ENCODE measurements around the gene GABRD.

GABRD gene

GRCh38 chr1:1985375-1986050 is 33.6 kb upstream of the GABRD start:
- no peak for DNase-seq (ENCODE audit: low read depth)

DNA sequence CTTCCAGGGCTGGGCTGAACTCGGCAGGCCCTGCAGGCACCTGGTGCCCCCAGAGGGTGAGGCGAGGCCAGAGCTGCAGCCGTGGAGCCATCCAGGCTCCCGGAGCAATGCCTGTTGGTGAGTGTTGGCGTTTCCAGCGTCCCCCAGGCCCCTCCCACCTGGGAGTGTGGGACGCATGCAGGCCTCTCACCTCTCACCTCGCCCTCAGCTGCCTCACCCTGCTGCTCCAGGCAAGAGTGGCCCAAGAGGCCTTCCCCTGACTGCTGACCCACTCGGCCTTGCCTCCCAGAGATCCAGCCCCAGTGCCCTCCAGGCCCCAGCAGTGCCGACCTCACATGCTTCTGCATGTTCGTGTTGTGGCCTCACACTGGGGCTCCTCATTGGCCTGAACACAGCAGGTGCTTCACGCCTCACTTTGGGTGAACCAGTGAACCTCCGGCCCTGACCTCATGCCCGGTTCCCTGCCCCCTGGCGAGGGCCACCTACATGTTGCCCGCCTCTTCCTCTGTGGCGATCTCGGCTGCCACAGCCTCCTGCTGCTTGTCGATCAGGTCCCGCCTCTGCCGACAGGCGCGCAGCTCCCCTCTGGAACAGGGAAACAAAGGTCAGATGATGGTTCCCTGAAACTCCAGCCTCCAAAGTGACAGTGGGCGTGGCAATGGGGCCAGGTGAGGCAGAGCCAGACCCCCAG is 32.5 kb upstream of the GABRD start:
- no peak for DNase-seq (ENCODE audit: low read depth)

GRCh38 chr1:1987142-1987510 is 32.0 kb upstream of the GABRD start:
- no peak for DNase-seq (ENCODE audit: low read depth)

GRCh38 chr1:1988061-1988945 is 30.8 kb upstream of the GABRD start:
- no peak for DNase-seq (ENCODE audit: low read depth)

DNA sequence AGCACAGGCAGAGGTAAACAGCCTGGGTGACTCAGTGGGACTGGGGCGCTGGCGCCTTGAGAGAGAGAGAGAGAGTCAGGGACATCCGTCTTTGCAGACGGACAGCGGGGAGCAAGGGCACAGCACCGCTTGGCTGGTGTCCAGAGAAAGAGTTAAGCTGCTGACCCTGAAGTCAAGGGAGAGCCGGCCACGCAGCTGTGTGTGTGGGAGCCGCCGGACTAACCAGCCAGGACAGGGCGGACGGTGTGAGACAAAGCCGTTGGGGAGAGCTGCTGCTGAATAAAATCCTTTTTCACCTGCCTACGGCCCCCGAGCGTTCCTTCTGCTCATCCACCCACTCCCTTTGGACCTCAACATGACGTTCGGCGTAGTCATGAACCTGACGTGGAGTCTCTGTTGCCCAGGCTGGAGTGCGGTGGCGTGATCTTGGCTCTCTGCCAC is 30.0 kb upstream of the GABRD start:
- DNase-seq (ENCODE audit: low read depth): no peak

- DNase-seq (ENCODE audit: low read depth): no peak
Measured at GRCh38 chr1:1989789-1990188, 29.4 kb upstream of the GABRD start.

DNA sequence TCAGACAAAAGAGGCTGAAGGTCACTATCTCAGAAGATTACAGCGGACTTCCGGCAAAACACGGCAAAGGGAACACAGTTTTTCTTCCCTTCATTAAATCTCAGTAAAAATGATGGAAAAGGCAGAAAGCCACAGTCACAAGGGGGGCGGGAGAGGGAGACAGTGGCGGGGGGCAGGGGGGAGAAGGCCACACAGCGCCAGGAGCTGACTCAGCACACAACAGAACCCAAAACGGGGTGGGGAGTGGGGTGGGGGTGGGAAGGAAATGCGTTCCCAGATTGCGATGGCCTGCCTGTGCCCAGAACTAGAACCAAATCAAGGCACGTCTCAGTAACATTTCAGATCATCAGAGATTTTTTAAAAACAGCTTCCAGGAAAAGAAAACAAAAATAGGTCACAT is 28.9 kb upstream of the GABRD start:
- DNase-seq (ENCODE audit: low read depth): no peak

- no peak for DNase-seq (ENCODE audit: low read depth)
Measured at GRCh38 chr1:1994536-1994935, 24.6 kb upstream of the GABRD start.

DNA sequence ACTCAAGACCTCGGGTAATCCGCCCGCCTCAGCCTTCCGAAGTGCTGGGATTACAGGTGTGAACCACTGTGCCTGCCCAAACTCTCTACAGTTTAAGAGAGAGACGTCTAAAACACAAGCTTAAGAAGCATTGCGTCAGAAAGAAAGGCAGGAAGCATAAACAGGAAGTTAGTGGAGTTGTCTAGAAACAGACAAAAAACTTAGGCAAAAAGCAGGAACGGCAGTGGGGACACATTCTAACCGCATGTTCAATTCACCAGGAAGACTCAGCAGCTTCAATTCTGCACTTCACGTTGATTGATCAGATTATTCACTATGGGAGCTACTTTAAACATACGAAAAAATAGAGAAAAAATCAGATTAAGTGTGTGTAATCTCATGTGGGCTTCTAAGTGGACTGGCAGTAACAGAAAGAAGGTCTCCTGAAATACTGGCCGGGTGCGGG is 22.9 kb upstream of the GABRD start:
- no peak for DNase-seq (ENCODE audit: low read depth)

- DNase-seq (ENCODE audit: low read depth): no peak
Measured at GRCh38 chr1:1997576-1997975, 21.6 kb upstream of the GABRD start.

- DNase-seq (ENCODE audit: low read depth): no peak
Measured at GRCh38 chr1:2000432-2000831, 18.7 kb upstream of the GABRD start.

GRCh38 chr1:2000850-2001249 is 18.3 kb upstream of the GABRD start:
- no peak for DNase-seq (ENCODE audit: low read depth)

DNA sequence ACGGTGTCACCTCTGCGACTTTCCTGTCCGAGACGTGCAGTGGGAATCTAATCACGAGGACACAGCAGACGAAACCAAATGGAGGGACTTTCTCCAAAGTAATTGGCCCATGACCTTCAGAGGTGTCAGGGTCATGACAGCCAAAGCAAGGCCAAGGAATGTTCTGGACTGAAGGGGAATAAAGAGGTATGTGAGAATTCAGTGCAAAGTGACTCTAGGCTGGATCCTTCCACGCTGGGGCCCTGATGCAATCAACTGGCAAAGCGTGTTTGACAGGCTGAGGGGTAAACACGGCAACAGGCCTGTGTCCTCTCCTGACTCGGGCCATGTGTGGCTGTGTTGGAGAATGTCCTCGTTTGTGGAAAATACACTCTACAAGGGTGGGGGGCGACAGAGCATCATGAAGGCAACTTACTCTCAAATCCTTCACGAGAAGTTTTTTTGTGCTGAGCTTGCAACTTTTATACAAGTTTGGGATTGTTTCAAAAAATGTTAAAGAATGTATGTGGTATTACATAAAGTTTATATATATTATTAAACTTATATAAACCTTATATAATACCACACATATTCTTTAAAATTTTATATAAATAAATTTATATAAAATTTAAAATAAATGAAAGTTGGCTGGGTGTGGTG is 17.3 kb upstream of the GABRD start:
- DNase-seq (ENCODE audit: low read depth): no peak

DNA sequence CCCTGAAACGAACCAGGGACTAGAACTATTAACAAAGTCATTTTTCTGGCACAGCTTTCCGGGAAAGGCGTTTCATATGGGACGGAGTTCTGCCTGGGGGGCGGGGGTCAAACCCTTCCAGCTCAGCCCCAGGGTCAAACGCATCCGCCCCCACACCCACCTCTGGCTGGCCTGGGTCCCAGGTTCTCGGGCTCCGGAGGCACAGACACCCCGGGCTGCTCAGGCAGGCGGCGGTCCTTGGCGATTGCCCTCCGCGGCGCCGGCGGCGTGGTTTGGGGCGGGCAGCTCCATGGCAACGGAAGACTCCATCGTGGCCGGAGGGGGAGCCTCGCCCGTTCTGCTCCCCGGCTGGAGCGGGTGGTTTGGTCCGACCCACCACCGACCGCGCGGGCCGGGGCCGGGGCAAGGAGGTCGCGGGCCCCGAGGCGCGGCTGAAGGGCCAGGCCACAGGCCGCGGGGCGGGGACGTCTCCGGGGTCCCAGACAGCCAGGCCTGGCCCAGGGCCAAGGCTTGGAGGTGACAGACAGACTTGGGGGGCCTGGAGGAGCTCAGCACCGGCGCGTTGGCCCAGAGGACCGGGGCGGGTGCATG is 15.5 kb upstream of the GABRD start, which contains the start of gene CFAP74:
Gene CFAP74, minus strand, starts transcription at position 246 of the 591 bp plus-strand sequence. CDS start 12,830 bp downstream, outside the sequence.
- peak; percentile 38 for DNase-seq (ENCODE audit: low read depth)

DNA sequence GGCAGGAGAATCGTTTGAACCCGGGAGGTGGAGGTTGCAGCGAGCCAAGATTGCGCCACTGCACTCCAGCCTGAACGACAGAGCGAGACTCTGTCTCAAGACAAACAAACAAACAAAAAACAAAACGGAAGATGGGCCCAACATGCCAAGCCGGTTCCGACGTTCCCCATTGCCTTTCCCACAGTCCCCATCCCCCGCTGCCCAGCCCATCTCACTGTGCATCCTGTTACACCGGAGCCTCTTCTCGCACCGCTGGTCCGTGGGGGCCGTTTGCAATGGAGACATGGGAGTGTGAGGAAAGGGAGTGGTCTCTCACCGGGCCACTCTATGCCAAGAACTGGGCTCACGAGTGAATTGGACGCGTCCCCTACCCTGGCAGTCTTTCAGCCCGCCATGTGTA is 14.3 kb upstream of the GABRD start:
- DNase-seq (ENCODE audit: low read depth): no peak

DNA sequence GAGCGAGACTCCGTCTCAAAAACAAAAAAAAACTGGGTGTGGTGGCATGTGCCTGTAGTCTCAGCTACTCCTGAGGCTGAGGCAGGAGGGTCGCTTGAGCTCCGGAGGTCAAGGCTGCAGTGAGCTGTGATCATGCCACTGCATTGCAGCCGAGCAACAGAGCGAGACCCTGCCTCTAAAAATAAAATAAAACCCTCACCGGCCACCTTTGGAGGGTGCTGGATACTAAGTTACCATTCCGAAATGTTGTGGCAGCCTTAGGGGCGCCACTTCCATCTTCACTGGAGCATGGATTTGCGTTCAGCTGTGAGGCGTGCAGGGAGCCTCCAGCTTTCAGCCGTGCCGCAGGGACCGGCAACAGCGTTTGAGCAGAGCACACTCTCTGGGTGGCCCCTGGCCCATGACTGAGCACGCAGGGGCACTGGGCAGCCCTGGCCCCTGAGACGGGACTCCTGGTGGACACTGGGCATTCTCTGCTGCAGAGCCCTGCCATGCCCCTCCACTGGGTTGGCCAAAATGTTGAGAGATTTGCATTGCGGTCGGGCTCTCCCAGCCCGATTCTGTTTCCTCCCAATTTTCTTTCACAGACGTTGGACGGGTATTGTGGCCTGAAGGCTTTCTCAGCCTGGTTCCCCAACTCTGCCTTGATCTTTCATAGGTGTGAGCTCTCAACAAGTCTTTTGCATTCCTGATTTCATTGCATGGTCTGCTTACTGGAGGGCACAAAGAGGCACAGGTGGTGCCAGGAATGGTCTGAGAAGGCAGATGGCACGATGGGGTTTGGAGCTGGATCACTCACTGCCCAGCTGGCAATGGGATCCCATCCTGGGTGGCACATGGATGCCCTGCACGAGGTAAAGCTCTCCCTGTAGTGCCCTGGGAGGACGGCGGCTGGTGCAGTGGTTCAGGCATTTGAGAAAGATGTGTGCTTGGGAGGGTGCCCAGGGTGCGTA is 9.8 kb upstream of the GABRD start:
- DNase-seq (ENCODE audit: low read depth): no peak

GRCh38 chr1:2014181-2014580 is 5.0 kb upstream of the GABRD start:
- no peak for DNase-seq (ENCODE audit: low read depth)

DNA sequence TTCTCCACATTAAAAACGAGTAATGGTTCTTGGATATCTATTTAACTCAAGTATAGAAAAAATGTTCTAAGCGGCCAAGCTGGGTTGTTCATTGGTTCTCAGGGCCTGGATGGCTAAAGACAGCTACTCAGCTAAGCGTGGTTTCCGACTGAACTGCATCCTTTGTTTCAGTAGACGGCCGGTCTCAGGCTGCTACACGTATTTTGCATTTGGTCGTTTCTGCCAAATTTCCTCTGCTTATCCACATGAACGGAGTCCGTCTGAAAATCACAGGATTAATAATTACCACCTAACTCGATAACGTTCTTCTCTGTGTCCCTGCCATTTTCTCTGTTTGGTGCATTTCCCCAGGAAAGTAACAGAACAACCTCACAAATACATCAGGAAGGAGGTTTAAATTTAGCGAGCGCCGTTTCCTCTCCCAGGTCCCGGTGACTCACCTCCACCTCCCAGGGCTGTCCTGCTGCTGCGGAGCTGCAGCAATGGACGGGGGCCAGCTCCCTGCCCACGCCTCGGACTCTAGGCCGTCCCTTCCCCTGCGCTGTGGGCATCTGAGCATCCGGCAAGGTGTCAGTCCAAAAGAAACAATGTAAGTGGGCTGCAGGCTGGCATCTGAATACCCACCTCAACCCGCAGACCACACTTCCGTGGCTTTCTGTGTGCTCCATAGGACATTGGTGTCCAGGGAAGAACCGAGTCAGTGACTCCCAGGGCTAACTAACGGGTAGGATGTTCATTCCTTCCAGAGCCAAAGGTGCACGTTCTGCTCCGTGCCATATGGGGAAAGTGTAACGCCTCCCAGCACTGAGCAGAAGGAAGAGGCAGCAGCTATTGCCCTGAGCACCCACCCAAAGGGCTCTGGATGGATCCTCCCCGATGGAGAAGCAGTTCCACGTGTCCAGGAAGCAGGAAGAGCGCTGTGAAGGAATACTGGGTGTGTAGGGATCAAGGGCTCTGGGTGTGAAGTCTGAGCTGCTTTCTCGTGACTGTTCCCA is 4.1 kb upstream of the GABRD start:
- no peak for DNase-seq (ENCODE audit: low read depth)

DNA sequence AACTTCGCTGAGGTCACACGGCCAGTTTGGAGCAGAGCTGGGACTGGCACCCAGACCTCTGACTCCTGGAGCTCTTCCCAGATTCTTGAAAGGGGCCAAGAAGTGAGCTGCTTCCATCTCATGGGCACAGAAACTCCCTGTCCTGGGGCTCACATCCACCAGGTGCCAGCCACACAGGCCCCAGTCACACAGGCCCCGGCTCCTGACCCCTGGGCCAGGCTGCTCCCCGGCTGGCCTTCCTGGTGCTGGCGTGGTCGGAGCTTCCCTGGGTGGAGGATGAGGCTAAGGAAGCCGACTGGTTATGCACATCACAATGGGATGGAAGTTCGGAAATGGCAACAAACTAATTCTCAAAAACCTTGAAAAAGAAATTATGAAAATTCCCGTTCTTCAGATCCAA is 3.0 kb upstream of the GABRD start:
- DNase-seq (ENCODE audit: low read depth): no peak

Measured in ELR (cell line).